ENCODE data around the gene NDUFS4.
A peak's percentile ranks its signal among the peaks of the same experiment; 100 is the strongest.
"Not testable (repeated sequence)": the region's sequence is repeated elsewhere in the genome, so short reads cannot be mapped to it uniquely, and the experiment has no call there.

Gene NDUFS4

DNA sequence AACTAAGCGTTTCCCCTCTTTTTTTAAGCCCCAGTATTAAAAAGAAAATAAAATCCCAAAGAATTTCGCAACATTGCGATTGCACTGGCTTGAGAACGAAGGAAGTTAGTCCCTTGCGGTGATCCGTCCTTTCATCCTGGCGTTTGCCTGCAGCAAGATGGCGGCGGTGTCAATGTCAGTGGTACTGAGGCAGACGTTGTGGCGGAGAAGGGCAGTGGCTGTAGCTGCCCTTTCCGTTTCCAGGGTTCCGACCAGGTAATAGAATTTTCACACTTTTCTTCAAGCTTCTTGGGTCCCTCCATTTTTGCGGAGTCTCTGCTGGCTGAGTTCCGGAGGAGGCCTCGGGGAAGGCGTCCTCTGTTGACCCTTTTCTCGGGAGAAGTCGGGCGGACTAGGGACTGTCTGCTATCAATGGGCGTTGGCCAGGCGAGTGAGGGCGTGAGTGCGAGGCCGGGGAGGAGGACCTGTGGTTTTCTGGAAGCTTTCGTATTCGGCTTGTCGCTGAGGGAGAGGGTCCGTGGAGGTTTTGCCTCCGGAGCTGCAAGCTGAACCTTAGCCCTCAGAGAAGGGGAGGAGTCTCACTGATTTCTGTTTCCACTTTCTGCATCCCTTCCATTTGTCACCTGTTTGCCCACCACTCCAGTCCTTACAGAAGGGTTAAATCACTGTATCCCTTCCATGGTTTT lies at the start of gene NDUFS4:
Gene NDUFS4 (plus strand): TSS at position 134 of the 686 bp plus-strand sequence. CDS start 24 bp downstream, at position 158.
- peak; percentile 51 for DNase-seq

DNA sequence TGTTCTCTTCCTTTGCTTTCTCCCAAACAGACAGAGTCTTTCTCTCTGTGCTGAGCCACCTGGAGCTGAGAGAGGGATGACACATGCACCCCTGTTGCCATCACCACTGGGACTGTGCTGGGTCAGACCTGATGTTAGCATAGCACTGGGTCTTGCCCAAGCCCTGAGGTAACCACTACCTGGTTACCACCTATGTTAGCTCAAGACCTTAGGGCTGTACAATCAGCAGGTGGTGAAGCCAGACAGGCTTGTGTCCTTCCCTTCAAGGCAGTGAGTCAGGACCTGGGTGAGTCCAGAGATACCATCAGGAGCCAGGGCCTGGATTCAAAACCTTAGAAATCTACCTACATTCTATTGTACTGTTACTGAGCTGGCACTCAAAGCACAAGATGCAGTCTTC lies 47.9 kb upstream of the NDUFS4 start:
- no peak for DNase-seq

DNA sequence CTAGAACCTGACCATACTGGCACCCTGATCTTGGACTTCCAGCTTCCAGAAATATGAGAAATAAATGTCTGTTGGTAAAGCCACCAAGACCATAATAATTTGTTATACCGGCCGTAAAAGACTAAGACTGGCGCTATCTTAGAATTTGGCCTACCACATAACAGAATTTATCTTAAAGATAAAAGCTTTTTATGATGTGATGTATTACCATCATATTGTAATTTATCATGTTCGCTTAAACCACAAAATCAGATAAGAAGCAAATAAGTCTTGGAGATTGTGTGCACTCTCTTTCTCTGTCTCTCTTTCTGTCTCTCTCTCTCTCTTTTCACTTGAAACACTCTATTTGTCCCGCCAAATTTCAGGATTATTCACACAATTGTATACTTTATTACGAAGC lies 44.5 kb upstream of the NDUFS4 start:
- no peak for DNase-seq

- DNase-seq, result no peak
Measured at GRCh38 chr5:53520813-53521212, 39.6 kb upstream of the NDUFS4 start.

DNA sequence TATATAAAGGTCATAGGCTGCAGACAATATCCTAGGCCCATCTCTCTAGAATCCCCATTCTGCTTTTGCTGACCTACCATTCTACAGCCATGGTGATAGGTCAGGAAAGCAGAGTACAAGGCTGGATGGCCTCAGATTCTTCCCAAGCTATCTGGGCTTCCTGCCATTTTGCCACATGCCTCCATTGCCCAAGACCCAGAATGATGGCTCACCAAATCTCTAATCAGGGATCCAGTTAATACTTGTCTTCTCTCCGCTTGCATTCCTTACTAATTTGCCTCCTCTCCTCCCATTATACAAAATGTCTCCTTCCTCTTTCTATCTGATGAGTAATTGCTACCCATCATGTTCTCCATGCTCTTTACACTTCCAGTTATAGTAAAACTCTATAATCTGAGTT lies 22.7 kb upstream of the NDUFS4 start:
- no peak for DNase-seq

DNA sequence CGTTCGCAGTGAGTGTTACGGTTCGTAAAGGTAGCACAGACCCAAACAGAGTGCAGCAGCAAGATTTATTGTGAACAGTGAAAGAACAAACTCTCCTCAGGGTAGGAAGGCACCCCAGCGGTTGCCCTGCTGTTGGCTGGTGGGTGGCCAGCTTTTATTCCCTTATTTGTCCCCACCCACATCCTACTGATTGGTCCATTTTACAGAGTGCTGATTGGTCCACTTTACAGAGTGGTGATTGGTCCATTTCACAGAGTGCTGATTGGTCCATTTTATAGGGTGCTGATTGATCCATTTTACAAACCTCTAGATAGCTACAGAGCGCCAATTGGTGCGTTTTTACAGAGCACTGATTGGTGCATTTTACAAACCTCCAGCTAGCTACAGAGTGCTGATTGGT lies 19.7 kb upstream of the NDUFS4 start:
- DNase-seq, result not testable (repeated sequence)

DNA sequence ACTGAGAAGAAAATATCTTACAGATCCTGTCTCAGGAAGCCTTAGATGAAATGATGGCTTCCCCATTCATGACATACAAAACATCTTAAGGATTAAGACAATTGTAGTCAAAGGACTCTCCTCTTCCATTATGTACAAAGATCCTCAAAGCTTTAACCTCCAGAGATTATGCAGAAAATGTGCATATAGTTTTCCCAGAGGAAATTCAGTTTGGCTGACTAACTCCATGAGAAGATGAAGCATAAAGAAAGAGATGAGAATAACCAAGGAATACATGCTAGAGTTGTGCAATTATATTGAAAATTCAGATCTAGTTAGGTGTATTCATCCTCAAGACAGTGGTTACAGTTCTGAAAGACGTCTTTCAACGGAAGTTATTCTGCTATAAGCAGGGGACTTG lies 18.6 kb upstream of the NDUFS4 start:
- DNase-seq, result no peak

DNA sequence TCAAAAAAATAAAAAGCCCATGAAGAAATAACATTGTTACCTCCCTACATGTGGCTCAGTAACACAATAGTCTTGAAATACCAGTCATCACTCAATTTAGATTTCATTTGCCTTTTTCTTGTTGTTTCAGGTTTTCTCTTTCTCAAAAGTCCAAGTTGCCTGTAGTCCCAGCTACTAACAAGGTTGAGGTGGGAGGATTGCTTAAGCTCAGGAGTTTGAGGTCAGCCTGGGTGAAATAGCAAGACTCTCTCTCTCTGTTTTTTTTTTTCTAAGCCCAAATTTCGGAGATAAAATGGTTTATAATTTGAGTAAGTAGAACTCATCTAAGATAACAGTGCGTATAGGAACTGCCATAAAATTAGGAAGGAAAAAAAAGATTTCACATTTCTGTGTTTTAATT lies 17.5 kb upstream of the NDUFS4 start:
- DNase-seq, result no peak

DNA sequence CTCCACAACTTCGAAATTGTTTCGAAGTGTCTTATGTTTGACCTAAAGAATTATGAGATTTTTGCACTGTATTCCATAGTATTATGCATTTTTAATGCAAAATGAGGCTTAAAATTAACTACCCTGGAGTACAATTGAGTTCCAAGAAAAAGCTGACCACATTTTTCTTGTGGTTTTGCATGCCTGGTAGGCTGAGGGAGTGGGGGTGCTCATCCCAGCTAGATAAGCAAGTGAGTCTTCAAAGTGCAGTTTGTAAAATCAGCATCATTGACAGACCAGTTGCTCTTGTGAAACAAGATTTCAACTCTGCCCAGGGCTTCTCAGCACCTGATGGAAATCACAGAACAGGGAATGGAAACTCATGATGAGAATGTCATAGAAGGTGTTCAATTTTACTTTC lies 17.0 kb upstream of the NDUFS4 start:
- no peak for DNase-seq

DNA sequence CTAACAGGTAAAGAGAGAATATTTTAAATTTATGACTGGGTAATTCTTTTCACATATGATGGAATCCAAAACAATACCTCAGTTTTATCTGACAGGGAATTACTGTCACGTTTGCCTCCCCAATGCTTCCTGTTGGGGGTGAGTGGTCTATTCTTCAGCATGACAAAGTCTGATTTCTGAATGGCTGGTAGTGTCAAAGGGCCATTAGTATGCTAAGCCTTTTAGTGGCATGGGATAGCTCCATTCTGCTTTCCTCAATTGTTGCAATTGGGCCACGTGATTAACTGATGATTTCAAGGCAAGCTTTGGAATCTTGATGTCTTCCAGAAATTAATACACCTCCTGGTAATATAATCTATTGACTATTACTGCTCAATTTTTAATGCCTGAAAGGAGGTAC lies 14.7 kb upstream of the NDUFS4 start:
- DNase-seq, result no peak

DNA sequence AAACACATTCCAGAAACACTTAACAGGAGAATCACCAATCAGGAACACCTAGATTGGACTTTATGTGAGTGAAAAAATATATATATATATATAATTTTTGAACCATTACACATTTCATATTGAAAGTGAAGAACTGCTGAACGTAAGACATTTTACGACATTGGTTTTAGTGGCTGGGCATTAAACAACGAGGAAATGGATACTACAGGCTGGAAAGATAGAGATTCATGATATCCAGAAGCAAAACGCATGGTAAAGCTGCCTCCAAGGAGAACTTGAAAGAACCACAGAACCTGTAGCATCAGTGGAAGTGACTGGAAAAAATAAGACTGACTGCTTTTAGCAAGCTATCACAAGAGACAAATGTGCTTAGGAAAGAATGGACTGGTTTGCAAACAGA lies 13.2 kb upstream of the NDUFS4 start:
- no peak for DNase-seq

- DNase-seq, result not testable (repeated sequence)
Measured at GRCh38 chr5:53548501-53548900, 11.9 kb upstream of the NDUFS4 start.

- no peak for DNase-seq
Measured at GRCh38 chr5:53549792-53550191, 10.6 kb upstream of the NDUFS4 start.

GRCh38 chr5:53552561-53552960 lies 7.9 kb upstream of the NDUFS4 start:
- DNase-seq, result no peak

- DNase-seq, result no peak
Measured at GRCh38 chr5:53554444-53554843, 6.0 kb upstream of the NDUFS4 start.

GRCh38 chr5:53555160-53555559 lies 5.3 kb upstream of the NDUFS4 start:
- DNase-seq, result no peak

GRCh38 chr5:53556001-53556400 lies 4.4 kb upstream of the NDUFS4 start:
- DNase-seq, result no peak

DNA sequence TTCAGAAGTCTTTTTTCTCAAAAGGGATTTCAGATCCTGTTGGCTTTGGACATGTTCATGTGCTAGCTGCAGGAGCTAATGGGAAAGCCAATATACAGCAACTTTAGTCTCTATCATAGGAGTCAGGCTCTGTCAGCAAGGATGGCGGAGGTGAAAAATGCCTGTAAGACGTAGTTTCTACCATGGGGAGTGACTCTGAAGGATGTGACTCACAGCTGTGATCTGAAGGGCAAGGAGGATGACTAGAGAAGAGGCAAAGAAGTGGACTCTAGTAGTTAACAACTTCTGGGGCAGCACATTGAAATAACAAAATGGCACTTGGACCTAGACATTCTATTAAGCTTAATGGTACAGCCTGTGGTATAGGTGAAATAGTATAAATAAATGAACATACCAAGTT lies 3.1 kb upstream of the NDUFS4 start:
- no peak for DNase-seq

GRCh38 chr5:53558966-53559365 lies 1.5 kb upstream of the NDUFS4 start:
- no peak for DNase-seq

- no peak for DNase-seq
Measured at GRCh38 chr5:53560028-53560427, 411 bp upstream of the NDUFS4 start.

GRCh38 chr5:53568401-53568800 lies 8.0 kb downstream of the NDUFS4 start:
- no peak for DNase-seq

DNA sequence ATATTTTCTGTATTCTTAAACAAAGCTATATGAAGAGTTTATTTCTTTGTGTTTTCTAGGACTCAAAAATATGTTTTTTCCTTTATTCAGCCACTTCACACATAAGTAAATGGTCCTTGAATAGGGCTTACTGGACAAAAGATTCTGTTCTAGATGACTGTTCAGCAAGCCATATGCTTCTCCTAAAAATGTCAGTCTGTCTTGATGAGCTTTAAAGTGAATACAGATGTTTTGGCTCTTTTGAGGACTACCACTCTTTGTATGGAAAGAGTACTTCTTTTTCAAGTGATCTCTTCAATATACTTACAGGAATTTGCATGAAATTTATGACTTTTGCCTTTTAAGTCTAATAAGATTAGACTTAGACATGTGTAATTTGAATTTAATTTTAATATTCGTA lies 8.4 kb downstream of the NDUFS4 start:
- no peak for DNase-seq

DNA sequence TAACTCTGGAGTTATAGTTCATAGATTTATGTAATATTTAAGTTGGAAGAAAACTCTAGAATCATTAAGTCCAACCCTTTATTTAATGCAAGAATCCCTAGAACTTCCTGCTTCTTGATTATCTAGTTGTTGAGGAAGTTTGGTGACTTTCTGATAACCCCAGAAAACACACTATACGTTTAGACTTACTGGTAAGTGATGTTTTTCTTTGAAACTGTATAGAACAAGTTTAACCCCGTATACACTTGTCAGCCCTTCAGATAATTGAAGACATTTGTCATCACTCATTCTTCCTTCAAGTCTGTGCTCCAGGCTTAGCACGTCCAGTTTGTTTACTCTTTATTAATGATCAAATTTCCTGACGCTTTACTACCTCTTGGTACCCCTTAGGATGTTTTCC lies 9.0 kb downstream of the NDUFS4 start:
- DNase-seq, result no peak

GRCh38 chr5:53571403-53571802 lies 11.0 kb downstream of the NDUFS4 start:
- no peak for DNase-seq

DNA sequence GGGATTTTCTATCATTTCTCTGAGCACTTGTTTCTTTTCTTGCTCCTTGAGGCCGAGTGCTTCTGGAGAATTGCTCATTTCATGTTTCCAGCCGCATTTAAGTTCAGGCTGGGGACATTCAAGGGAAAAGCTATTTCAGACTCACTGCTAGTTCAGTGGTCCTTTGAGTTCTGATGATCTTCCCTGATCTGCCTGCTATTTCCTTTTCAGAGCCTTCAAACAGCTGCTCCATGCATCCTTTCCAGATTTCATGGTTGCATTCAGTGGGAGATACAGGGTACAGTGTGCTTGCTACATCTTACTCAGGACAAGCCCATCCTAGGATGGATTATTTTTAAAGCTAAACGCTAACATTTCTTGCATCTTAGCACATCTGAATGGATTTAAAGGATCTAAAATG lies 14.7 kb downstream of the NDUFS4 start:
- no peak for DNase-seq

DNA sequence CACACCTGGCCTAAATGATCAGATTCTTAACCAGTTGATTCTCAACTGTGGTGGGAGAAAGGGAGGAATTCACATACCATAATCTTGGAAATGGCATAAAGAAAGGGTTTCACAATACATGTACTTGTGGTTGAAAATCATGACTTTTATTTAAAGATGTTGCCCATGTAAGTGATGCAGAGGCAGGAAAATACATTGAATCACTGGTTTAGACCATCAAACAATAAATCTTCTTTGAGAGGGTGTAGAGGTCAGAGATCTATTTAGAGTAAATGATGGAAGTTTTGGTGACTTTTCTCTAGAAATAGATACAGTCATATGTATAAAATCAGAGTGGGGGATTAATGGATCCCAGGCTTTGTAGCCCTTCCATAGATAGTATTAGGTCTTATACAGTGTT lies 15.4 kb downstream of the NDUFS4 start:
- DNase-seq, result no peak

Measured in GOT3 (cell line).